HG03280 (cell line): ENCODE data around the gene ASB13.

Experiments used
- ATAC-seq: cut with Tn5 transposase; IDR thresholded peaks from one replicate; pipeline ENCODE4 v1.9.1; 2021; ENCODE audit warnings: mild to moderate bottlenecking, moderate library complexity; ENCODE audit not compliant: unreplicated experiment

ASB13 gene, protein sequence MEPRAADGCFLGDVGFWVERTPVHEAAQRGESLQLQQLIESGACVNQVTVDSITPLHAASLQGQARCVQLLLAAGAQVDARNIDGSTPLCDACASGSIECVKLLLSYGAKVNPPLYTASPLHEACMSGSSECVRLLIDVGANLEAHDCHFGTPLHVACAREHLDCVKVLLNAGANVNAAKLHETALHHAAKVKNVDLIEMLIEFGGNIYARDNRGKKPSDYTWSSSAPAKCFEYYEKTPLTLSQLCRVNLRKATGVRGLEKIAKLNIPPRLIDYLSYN

DNA sequence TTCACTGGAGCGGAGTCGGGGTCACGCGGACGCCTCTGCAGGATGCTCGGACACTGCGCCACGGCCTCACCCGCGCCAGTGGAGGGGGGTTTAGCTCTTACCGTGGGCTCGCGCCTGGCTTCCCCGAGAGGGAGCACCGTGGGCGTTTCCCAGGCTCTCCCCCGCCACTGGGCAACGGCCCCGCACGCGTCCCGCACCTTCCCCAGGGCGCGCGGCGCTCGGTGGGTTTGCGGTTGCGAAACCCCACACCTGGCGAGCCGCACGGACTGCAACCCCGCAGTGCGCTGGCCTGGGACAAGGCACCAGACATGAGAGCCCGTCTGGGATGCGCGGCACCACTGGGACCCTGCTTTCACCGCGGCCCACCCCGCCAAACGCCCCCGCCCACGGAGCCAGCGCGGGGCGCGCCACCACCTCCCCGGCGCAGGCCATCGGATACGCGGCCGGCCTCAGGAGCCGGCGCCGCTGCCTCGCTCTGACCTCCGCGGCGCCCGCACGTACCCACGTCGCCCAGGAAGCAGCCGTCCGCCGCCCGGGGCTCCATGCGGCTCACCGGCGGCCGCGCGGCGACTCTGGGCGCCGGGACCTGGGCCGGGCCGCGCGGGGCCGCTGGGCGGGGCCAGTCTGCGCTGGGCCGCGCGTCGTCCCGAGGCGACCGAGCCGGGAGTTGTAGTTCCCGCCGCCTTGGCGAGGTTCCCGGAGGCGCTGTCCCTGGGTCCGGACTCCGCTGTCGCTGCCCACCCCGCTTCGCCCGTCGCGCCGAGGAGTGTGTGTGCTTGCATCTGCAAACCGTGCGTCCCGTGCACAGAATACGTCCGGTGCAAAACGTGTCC lies at the start of gene ASB13:
Gene ASB13, minus strand, starts transcription at position 588 of the 833 bp plus-strand sequence. Its CDS starts 44 bp downstream, at position 544.
- ATAC-seq = peak; percentile 58

DNA sequence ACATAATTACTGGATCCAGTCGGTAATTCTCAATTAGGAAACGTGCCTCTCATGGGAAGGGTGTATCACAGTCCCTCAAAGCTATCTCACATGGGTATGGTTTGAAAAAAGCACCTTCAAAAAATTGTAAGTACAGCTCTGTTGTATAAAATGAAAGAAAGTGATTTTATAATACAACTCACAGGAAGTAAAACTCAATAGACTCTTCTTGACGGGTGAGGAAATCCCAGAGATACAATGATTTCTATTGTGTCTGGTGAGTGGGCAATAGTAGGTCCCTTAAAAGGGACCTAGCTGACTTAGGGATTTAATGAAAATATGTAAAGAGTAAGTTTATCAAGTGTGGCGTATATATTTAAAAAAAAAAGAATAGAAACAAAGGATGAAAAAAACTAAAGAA lies 45.2 kb upstream of the ASB13 start:
- ATAC-seq = no peak

DNA sequence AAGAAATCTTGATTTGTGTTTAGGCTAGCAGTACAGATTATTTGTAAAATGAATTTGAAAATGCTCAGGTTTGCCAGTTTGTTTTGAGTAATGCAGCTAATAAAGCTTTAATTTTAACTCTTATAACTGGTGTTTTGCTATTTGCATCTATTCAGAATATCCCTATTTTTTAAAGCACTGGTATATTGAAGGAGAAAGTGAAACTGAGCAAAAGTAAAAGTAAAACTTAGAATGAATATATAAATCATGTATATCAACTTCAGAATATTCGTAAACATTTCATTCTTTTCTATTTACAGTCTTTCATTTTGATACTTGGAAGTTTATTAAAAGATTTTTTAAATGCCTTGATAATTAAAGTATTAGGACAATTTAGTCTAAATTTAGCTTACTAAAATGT lies 44.5 kb upstream of the ASB13 start:
- no peak for ATAC-seq

DNA sequence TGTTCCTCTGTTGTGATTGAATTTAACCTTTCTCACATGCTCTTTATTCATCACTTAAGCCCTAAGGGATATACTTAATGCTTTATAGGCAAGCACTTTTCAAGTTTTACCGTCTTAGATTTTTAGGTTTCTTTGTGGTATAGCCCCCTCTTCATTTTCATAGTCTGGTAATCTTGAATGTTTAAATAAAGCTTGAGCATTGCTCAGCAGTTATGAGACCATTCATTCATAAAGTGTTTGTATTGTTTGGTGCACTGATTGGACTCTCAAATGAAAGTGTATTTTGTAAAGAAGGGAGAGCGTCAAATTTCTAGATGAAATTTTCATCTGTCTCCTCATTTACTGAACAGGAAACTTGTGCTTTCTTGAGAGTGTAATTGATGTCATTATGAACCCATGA lies 43.5 kb upstream of the ASB13 start:
- no peak for ATAC-seq

DNA sequence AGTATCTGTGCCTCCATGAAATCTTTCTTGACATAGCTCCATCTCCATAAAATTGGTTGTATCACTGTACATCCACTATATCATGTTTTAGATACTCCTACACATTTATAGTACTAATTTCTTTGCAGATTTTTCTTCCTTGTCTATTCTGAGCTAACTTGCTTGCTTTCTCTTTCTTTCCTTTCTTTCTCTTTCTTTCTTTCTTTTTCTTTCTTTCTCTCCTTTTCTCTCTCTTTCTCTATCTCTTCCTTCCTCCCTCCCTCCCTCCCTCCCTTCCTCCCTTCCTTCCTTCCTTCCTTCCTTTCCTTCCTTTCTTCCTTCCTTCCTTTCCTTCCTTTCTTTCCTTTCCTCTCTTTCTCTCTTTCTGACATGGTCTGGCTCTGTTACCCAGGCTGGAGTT lies 42.0 kb upstream of the ASB13 start:
- no peak for ATAC-seq

DNA sequence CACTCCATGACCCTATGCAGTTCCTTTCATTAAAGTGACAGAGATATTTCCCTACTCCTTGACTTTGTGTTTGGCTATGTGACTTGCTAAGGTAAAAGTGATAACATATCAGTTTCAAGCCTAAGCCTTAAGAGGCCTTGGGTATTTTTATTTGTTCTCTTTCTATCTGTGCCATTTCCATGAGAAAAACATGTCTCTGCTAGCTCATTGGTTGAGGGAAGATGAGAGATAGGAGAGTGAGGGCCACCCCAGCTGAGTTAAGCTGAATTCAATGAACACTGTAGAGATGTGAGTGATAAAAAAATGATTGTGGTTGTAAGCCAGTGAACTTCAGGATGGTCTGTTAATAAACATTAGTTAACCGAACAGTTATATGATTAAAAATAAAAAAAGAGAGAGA lies 31.7 kb upstream of the ASB13 start:
- ATAC-seq = no peak

DNA sequence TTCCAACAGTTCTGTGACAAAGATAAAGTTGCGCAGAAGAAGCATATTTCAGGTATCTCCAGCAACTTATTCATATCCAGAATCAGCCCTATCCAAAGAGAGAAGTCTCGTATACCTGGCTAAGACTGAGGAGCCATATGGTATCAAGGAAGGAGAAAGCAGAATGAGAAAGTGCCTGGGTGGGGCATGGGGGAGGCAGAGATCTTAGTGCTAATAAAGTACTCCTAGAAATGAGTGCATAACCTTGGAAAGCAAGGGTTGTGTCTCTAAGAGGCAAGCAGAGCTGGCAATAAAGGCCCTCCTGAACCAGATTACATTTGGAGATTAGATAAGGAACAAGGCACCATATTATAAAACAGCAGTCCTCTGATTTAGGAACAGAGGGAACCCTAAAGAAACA lies 30.9 kb upstream of the ASB13 start:
- no peak for ATAC-seq

DNA sequence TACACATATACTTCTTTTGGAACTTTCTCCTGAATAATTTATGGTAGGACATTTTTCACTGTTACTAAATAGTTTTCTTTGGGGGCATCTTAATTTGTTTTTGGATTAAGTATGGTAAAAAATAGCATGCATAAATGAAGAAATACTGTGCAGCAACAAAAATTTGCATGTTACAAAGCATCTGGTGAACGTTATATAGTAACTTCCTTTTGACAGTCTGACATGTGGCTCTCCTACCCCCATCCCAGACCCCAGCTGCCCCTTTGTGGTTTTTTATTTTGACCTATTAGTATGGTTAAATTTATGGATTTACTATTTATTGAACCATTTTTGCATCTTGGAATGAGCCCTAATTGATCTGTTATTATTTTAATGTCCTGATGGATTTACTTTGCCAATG lies 28.2 kb upstream of the ASB13 start:
- no peak for ATAC-seq

DNA sequence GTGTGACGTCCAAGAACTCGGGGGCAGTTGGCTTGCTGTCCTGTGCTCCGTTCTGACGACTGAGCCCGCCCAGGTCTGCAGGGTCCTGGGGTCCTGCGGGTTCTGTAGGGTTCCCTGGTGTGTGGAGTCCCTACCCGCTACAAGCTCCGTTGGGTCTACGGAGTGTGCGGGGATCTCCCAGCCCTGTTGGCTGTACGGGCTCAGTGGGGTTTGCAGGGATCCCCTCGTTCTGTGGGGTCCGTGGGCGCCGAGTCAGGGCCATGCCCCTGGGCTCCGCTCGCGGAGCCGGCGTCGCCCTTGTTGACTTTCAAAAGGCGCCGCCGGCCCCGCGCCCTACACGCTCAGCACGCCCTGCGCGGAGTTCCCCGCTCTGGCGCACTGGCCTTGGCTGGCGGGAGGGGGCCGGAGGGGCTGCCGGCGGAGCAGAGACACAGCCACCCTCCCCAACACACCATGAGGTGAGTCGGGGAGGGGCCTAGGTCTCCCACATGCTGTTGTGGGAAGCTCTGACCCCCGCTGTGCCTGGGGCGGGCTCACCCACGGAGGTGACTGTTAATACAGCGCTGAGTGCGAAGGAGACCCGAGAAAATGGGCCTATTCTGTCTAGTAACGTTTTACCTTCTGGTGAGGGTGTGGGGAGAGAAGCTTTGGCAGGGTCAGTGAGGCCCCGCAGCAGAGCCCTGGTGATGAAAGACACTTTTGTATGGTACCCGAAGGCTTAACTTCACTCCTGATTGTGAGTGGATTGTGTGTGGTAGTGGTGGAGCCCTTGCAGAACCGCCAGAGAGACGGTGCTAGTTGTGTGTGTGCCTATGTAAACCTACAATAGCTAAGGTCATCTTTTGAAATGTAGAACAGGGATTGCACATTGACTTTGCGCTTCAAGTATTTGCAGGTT lies 26.3 kb upstream of the ASB13 start:
- peak; percentile 78 for ATAC-seq

DNA sequence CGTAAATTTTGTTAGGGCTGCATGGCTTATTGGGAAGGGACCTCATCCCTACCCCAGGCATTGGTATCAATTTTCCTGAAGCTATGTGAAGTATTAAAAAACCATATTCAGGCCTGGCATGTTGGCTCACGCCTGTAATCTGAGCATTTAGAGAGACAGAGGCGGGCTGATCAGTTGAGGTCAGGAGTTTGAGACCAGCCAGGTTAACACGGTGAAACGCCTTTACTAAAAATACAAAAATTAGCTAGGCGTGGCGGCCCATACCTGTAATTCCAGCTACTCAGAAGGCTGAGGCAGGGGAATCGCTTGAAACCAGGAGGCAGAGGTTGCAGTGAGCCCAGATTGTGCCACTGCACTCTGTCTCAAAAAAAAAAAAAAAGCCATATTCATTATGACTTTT lies 25.4 kb upstream of the ASB13 start:
- ATAC-seq = no peak

DNA sequence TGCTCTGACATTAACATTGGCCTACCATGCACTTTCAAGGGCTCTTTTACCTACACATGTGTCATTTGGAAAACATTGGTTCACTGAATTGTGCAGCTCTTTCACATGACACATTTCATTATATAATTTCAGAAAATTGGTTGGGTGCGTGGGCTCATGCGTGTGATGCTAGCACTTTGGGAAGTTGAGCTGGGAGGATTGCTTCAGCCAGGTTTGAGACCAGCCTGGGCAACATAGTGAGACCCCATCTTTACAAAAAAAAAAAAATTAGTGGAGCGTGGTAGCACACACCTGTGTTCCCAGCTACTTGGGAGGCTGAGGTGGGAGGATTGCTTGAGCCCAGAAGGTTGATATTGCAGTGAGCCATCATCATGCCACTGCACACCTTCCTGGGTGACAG lies 22.2 kb upstream of the ASB13 start:
- ATAC-seq = no peak

DNA sequence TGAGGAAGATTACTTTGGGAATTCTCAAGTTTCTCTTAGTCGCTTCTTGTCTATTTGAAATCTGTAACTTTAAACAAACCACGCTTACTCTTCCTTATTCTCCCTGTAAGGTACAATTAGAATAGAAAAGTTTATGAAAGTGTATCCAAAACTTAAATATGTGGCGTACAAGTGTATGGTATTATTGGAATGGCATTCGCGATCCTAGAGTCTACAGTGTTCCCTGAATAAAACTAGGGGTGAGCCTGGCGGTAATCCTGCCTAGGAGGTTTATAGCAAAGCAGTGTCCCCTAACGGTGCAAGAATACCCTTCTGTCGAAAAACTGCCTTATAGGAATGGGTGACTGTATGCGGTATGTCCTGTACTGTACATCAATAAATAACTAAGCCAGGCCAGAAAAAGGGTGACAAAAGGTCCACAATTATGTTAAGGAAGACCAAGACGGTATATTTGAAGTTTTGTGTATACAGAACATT lies 19.4 kb upstream of the ASB13 start:
- no peak for ATAC-seq

DNA sequence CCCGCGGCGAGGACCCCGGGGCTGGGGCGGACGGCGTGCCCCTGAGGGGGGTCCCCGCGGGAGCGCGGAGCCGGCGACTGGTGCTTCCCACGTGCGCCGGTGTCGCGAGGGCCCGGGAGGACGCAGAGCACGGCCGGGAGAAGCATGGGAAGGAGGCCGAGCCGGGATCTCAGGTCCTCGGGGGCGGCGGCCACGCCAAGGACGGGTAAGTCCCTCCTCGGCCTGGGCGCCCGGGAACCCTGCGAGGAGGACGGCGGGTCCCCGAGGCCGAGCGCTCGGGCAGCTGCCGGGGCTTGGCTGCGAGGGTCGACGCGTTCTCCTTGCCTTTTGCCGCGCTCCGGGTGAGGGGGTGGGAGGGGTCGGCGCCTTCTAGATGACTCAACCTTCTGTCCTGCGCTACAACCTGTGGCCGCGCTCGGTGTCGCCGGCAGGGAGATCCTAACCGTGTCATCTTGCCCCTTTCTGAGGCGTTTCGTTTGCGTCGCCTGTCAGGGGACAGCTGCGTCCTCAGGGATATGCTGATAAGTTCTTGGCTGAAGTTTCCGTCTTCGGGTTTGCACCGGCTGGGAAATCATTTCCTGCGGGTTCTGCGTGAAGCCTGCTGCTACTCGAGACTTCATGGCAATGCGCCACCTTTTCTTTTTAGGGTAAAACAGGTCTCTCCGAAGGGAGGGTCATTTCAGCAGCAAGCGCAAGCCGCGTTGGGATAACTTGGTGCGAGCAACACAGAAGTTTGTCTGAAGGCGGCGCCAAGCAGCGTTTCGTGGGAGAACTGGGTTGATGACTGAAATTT lies 18.8 kb upstream of the ASB13 start:
- peak; percentile 55 for ATAC-seq

DNA sequence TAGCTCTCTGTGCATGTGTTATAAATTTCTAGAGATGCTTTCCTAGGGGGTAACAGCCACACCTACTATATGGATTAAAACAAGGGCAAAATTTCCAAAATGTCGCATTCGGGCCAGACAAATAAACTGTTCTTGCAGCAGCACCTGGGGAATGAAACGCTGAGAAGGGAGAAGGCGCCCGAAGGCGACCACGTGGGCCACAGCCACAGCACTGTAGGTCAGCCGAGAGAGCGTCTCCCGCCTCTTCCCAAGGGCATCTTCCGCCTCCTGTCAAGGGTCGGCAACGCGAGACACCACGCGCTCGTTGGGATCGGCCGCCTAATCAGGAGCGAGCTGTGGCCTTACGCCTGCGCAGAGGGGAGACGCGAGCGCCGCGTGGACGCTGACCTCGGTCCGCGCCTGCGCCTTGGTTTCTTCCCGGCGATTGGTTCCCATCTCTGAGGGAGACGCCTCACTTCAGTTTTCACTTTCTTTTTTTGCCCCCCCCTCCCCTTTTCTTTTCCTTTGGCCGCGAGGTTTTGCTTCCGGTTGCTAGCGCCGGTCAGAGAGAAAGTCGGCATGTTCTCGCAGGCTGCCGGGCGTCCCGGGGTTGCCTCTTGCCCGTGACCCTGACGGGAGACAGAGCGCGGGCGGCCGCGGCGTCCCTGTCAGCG lies 18.0 kb upstream of the ASB13 start, which contains the start of gene TASOR2:
Gene TASOR2, plus strand, starts transcription at position 521 of the 653 bp plus-strand sequence. CDS start 35,805 bp downstream, outside the sequence.
- ATAC-seq = peak; percentile 76

DNA sequence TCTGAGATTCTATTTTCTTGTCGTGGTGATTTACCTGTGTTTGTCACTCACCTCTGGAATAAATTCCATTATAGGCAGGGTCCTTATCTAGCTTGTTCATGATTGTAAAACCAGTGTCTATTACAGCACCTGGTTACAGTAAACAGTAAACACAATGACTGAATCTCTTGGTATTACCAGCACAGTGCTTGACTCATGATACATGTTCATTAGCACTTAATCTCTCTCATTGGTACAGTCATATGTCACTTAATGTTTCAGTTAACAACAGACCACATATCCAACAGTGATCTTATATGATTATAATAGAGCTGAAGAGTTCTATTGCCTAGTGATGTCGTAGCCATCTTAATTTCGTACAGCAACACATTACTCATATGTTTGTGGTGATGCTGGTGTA lies 16.7 kb upstream of the ASB13 start:
- ATAC-seq = no peak

DNA sequence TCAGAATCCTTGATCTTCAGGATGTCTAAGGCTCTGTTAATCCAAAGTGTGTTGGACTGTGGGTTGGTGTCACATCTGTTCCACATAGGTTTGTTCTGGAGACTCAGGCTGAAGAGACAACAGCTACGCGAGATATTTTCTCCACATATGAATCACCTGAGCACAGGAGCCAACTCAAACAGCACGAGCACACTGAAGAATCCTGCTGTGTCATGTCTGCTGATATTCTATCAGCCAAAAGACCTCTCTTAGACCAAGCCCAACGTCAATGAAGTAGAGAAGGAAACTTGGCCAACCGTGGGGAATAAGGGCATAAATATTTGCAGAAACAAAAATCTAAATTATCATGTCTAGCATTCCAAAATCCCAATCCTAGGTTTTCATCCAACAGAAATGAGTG lies 15.5 kb upstream of the ASB13 start:
- ATAC-seq = no peak

DNA sequence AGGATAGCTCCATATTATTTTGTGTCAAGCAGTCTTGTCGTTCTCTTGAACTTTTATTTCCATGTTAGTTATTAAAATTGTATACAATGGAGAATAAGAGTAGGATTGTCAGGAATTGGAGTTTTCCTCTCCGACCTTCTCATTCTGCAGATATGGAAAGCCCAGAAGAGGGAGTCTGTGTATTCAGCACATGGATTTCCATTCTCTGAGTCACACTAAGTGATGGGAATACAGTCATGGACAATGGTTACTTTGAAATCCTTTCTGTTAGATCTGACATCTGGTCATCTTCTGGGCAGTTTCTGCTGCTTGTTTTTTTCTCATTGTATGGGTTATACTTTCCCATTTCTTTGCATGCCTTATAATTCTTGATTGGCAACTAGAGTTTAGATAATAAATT lies 13.2 kb upstream of the ASB13 start:
- ATAC-seq = no peak

DNA sequence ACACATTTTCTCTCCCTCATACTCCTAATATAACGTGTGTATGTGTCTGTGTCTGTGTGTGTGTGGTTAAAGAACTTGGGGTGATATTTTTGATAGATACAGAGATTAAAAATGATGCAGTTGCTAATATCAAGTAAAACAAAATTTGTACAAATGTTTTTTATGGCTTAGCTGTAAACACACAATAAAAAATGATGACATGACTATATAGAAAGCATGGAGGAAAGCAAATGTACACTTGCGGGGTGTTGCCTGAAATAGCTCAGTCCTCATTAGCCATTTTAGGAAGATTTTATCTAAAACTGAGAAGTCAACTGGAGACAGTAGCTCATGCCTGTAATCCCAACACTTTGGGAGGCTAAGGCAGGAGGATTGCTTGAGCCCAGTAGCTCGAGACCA lies 12.6 kb upstream of the ASB13 start:
- ATAC-seq = no peak

DNA sequence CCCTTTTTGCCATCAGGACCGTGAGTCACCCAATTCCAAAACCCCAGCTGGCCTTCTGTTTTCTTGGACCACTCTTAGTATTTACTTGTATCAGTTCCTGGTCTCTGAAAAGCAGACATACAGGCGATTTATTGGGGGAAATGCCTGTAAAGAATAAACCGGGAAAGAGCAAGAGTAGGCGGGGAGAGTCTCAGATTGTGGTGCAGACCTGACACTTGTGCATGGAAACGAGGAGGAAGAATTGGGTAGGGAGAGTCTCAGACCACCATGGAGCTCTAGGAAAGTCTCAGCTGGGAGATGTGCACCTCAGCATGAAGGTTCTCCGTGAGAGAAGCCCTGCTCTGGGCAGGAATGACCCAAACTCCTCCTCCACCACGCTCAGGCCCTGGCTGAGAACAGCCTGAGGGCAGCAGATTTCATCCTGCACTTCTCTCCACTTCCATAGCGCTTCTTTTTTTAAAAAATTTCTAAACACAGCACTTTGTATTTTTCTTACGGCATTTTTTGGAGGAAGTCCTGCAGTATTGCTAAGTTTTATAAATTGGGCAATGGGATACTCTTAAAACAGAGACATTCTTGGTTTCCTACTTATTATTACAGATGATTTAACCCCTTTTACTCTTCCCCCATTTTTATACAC lies 12.1 kb upstream of the ASB13 start:
- ATAC-seq = no peak
